SW 1271 (cell line): Measurements from ENCODE around the gene UMAD1.
"Not testable (repeated sequence)": the region's sequence is repeated elsewhere in the genome, so short reads cannot be mapped to it uniquely, and the experiment has no call there.

Experiments
- DNase-seq, 2 experiments: peaks; one replicate each; lab custom pipeline; 2025; lab: John Stamatoyannopoulos, UW

Gene UMAD1

DNA sequence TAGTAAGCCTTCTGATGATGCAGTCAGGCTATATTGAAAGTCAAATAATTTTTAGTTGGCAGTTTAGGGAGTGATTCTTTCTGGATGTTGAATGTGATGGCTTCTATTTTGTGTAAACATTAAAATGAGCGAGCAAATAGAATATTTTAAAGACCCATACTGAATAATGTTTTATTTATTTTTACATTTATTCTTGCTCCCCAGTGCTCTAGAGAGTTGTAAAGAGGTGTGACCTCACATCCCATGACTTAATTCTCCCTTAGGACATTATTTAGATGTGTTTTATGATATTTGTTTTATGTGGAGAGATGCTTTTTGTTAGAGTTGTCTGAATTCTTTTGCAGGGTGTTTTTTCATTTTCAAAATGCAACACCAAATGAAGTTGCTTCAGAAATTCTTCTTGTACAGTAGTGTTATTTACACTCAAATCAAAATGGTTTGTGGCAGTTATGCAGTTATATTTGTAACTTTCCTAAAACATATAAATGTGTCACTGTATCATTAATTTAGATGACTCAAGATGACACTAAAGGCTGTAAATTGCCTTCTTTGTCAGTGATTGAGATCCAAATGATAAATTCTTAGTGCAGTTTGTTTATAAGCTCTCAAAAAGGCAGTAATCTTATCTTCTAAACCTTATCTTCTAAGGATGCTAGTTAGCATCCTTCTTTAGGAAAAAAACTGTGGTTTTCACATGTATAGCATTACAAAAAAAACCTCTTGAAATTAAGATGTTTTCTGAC lies 12.4 kb downstream of the UMAD1 start:
- DNase-seq: no peak

- DNase-seq: peak in 1 of 2 experiments; percentile 42
Observed at GRCh38 chr7:7653593-7654187, 13.1 kb downstream of the UMAD1 start.

GRCh38 chr7:7654964-7655715 lies 14.6 kb downstream of the UMAD1 start:
- DNase-seq: no peak

- DNase-seq: not testable (repeated sequence)
Observed at GRCh38 chr7:7656459-7656858, 15.9 kb downstream of the UMAD1 start.

DNA sequence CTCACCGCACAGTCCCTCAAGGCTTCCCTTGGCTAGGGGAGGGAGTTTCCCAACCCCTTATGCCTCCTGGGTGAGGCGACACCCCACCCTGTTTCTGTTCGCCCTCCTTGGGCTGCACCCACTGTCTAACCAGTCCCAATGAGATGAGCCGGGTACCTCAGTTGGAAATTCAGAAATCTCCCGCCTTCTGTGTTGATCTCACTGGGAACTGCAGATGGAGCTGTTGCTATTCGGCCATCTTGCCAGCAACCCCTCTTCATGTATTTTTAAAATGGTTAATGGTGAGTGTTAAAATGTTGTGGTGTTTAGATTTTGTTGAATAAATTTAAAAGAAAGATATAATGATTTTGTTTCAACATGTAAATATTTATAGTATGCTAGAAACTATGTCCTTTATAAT lies 22.0 kb downstream of the UMAD1 start:
- DNase-seq: peak in 1 of 2 experiments; percentile 12

DNA sequence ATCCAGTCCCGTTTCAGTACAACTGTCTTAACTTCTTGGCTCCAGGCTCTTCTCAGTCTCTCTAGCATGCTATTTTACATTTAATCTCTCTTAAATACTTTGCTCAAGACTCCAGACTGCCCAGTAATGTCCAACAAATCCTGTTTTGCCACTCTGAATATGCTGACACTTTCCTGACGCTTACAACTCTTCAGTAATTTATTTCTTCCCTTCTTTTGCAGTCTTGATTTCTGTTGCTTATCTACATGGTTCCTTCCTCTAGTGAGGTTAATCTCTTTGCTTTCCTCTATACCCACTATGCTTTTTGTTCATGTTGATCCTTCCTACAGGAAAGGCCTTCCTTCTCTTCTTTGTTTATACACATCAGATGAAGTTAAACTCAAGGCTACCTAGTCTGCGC lies 23.7 kb downstream of the UMAD1 start:
- no peak for DNase-seq

GRCh38 chr7:7665031-7665430 lies 24.5 kb downstream of the UMAD1 start:
- DNase-seq: no peak

DNA sequence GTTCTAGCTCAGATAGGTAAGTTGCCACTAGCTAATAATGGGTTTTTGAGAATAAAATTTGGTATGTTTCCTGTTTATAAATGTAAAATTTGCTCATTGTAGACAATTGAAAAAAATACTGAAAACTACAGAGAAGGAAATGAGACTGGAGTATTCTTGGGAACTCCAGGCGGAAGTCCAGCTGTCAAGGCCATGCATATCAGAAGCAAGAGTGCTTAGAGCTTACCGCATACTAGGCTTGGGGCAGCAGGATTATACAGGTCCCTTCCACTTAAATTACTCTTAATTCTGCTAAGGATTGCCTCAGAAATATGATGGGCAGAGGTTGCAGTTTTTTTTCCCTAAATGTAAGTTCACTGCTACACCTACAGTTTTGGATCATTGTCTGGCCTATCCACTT lies 26.6 kb downstream of the UMAD1 start:
- no peak for DNase-seq

DNA sequence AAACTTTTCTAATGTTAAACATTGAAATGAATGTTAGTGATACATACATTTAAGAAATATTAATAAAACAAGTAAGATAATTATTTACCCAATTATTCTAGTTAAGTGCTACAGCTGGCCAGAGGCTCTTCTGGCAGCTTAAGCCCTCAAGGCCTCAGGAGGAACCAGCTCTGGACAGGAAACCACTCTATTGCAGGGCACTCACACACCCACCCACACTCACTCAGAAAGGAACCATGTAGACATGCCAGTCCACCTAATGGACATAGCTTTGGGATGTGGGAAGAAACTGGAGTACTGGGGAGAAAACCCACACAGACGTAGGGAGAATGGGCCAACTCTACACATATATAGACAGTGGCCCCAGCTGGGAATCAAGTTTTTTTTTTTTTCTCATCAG lies 28.2 kb downstream of the UMAD1 start:
- no peak for DNase-seq

DNA sequence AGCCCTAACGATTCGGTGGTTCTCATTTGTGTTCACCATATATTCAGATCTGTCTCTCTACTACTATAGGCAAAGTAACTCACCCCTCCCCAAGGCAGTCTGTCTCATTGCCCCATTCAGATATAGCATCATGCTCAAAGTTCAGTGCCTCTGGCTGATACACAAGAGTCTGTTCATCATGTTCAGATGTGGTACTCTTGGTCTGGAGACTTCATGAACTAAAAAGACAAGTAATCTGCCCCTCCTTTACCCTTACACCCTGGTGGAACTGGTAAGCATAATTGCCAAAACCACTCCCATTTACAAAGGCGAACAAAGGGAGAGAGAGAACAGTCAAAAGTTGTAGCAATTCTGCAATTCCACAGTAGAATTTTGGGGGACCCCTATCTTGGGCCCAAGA lies 29.9 kb downstream of the UMAD1 start:
- DNase-seq: no peak

DNA sequence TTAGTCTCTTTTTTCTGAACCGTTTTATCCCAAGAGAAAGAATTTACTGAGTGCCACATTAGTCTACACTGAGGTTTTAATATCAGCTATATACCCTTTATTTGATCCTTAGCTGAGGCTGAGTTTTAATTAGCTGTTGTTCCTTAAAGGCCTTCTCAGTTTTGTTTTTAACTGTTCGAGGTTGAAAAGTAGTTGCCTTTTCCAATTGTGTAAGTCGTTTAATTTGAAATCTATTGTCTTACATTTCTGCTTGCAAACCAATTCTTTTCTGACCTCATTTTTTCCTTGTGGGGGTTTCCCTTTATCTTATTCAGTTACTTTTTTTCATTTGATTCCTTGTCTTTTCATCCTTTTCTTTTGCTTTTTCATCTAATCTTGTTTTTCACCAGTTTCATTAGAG lies 30.8 kb downstream of the UMAD1 start:
- no peak for DNase-seq

DNA sequence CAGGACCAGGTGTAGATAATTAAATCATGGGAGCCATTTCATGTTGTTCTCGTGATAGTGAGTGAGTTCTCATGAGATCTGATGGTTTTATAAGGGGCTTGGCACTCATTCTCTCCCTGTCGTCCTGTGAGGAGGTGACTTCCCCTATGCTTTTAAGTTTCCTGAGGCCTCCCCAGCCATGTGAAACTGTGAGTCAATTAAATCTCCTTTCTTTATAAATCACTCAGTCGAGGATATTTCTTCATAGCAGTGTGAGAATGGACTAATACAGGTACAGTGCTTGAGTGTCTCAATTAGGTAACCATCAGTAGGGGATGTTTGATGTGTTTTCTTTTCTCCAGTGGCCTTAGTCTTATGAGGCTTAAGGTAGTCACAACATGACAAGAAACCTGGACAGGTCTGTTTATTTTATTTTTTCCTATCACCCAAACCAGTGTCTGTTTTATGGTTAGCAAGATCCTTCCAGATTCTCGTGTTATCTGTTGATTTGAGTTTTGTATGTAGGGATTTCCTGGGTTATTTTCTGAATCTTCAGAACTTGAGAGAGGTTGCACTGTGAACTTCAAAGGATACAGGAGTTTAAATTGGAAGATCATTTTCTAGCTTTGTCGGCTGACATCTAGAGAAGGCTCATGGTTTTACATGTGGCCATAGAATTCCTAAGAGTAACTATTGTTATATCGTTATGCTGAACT lies 32.1 kb downstream of the UMAD1 start:
- no peak for DNase-seq

DNA sequence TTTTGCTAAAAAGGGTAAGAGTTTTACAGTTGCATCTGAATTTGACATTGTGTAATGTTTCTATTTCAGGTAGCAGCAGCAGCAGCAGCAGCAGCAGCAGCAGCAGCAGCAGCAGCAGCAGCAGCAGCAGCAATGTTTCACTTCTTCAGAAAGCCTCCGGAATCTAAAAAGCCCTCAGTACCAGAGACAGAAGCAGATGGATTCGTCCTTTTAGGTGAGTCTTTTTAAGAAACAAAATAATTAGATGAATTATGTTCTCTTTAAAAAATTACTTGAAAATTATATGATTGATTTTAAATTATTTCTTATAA lies 32.6 kb downstream of the UMAD1 start:
- no peak for DNase-seq

DNA sequence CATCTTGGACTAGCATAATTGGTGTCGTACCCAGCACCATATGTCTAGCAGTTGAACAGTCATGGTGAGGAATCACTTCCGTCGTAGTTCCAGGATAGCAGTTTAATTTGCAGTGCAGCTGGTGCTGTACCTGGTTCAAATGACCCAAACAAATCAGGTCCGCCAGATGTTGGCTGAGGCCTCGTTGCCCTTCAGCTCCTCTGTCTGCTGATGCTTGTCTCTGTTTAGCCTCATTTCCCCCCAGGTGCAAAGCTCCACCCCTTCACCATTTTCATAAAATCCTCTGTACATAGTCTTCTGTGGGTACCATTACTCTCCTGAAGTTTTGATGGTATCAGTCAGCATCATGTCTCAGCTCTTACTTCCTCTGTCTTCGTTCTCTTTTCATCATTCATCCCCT lies 35.1 kb downstream of the UMAD1 start:
- DNase-seq: no peak

DNA sequence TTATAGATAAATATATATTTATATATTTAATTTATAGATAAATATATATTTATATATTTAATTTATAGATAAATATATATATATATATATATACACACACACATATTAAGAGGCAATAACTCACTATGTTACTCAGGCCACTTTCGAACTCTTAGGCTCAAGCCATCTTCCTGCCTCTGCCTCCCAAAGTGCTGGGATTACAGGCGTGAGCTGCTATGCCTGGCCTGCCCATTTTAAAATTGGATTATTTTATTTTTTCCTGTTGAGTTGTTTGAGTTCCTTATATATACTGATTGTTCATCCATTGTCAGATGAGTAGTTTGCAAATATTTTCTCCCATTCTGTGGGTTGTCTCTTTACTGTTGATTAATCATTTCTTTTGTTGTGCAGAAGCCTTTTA lies 39.1 kb downstream of the UMAD1 start:
- DNase-seq: not testable (repeated sequence)

DNA sequence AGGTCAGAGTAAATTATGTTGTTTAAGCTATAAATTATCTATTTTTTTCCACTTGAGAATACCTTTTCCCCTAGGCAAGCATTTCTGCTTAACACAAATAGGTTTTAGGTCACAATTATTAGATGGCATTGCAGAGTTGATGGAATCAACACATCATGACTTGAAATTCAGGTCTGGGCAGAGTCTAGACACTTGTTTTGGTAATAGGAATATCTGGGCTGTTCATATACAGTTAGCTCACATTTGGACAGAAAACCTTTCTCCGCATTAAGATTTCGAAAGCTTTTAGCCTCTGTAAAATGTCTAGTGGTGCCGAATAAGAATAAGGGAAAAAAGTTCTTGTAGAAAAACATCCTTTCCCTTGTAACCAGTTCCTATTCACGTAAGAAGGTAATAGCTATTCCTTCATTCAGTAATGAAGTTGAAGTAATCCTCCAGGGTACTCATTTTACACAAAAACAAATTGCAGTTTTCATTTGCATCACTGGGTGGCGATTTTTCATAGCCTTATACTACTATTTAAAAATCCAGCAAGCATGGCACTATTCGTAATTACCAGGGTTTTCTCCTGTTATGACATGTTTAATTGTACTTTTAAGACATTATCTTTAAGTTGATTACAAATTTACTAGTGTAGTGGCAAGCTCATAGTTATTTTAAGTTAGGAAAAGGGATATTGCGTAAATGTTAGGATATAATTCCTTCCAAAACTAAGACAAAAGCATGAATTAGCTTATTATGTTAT lies 40.8 kb downstream of the UMAD1 start:
- peak in 1 of 2 experiments; percentile 65 for DNase-seq

- no peak for DNase-seq
Observed at GRCh38 chr7:7681936-7682329, 41.4 kb downstream of the UMAD1 start.

DNA sequence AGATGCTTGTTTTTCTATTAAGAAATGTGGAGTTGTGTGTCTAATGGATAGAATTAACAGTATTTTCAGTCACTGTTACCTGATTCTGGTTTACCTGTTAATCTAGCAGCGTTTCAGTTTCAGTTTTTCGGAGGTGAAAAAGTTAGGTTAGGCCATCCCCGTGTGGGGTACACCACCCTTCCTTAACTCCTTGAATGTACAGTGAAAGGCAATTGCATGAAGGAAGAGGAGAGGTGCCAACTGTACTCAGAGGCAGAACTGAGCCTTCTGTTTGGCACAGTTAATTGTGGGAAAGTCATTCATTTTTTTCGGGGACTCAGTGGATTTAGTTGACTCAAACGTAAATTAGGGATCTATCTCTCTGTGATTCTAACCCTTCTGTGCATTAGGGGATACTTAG lies 42.3 kb downstream of the UMAD1 start:
- no peak for DNase-seq

- DNase-seq: no peak
Observed at GRCh38 chr7:7686811-7687508, 46.4 kb downstream of the UMAD1 start.

DNA sequence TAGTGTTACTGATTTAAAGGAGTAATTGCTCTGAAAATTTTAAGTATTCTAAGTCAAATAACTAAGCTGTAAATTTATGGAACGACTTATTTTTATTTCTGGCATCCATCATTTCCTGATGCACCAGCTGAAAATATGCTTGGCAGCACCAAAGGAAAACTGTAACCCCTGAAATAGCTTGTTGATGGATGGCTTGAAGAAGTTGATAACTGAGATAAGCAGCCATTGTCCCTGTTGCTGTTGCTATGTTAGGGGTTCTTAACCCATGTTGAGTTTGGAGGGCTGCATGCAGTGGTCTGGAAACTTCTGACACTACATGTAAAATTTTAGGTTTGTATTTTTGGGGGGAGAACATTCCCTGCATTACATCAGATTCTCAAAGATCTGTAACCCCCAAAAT lies 47.2 kb downstream of the UMAD1 start:
- no peak for DNase-seq

DNA sequence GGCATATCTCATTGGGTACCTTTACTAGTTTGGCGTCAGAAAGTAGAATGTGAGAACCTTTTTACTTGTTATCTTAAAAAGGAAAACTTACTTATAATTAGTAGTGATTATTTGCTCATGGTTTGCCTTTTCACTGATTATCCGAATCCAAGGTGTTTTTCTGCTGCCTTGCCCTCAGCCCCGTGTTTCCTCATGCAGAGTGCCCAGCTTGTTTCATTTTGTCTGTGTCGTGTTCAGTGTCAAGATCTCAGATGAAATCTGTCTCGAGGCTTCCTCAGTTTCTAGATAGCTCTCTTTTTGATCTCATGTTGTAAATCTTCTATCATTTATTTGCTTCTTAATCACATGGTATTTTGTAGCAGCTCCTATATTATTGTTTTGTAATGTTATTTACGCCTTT lies 47.8 kb downstream of the UMAD1 start:
- no peak for DNase-seq
